Fibroblast of pulmonary artery (primary cell): ENCODE measurements around the gene HBG2.

Experiments
- DNase-seq: peaks from one replicate; pipeline ENCODE4 v3.0.0-alpha.2; 2010; ENCODE audit warnings: low read depth
- H3K4me3 ChIP-seq: replicated peaks from 2 replicates; pipeline ENCODE4 v1.5.1; 2011; ENCODE audit warnings: low read depth, mild to moderate bottlenecking, control low read depth, low read length, moderate library complexity
- TF ChIP-seq, protein P1 (sequence below): IDR thresholded peaks from 2 replicates; pipeline ENCODE4 v1.5.1; 2011; ENCODE audit warnings: mild to moderate bottlenecking, control low read depth, low read length, inconsistent platforms; ENCODE audit errors: missing control alignments

HBG2 gene

DNA sequence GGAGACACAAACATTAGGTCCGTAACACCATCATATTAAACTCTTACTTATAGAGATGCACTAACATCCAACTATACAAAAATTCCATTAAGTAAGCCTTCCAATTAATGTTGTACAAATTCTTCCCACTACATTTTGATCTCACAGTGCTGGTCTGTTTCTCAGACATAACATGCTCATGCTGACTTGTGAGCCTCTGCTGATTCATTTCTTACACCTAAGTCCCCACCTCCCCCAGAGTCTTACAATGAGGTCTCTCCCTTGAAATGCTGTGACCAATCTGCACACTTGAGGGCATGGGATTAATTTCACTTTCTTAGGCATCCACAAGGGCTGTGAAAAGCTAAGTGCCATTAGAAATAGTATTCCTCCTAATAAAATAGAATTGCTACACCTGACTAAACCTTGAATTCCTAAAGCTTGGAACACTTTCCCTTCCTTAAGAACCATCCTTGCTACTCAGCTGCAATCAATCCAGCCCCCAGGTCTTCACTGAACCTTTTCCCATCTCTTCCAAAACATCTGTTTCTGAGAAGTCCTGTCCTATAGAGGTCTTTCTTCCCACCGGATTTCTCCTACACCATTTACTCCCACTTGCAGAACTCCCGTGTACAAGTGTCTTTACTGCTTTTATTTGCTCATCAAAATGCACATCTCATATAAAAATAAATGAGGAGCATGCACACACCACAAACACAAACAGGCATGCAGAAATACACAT, 6.9 kb downstream of the HBG2 start:
- H3K4me3 ChIP-seq, result no peak overlapping the region
- DNase-seq, result no peak
- TF ChIP-seq, protein P1, sequence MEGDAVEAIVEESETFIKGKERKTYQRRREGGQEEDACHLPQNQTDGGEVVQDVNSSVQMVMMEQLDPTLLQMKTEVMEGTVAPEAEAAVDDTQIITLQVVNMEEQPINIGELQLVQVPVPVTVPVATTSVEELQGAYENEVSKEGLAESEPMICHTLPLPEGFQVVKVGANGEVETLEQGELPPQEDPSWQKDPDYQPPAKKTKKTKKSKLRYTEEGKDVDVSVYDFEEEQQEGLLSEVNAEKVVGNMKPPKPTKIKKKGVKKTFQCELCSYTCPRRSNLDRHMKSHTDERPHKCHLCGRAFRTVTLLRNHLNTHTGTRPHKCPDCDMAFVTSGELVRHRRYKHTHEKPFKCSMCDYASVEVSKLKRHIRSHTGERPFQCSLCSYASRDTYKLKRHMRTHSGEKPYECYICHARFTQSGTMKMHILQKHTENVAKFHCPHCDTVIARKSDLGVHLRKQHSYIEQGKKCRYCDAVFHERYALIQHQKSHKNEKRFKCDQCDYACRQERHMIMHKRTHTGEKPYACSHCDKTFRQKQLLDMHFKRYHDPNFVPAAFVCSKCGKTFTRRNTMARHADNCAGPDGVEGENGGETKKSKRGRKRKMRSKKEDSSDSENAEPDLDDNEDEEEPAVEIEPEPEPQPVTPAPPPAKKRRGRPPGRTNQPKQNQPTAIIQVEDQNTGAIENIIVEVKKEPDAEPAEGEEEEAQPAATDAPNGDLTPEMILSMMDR, result no peak

DNA sequence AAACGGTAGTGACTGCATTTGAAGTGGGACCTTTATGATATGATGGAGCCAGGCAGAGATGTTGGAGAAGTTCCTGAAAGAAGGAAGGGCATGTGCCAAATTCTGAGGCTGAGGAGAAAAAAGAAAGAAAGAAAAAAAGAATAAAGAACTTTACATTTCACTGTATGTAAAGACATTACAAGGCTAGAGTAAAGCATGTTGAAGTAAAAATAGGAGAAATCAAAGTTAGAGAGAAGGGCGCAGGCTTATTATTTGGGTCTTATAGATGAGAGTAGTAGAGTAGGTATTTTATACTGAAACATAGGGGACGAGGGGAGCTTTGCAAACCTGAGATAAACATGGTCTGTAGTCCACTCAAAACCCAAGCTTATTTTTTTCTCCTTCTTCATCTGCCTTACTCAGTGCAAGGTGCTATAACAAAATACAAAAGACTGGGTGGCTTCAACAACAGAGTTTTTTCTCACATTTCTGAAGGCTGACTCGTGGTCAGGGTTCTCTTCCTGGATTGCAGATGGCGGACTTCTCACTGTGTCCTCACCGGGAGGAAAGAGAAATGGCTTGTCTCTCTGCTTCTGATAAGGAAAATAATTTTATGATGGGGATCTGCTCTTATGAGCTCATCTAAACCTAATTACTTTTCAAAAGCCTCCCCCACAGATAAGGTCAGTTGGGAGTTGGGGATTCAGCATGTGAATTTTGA, 7.7 kb downstream of the HBG2 start:
- DNase-seq, result no peak
- H3K4me3 ChIP-seq, result no peak overlapping the region
- TF ChIP-seq, protein P1, result no peak

DNA sequence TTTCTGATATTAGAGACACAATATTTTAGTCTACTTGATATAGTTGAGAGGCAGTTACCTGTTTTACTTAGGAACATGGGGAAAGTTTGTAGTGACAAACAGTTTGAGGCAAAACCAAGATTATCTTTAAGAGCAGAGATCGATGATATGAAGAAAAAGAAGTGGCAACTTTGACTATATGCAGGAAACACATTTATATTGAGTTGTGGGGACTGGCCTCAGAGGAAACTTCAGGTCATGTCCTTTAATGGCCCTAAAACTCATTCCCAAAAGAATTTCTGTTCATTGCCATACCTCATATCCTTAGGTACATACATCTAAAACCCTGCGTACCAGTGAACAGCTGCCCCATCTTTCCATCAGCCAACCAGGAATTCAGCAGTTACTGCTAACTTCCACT, 9.4 kb downstream of the HBG2 start:
- no peak overlapping the region for H3K4me3 ChIP-seq
- DNase-seq, result no peak
- TF ChIP-seq, protein P1, result no peak

DNA sequence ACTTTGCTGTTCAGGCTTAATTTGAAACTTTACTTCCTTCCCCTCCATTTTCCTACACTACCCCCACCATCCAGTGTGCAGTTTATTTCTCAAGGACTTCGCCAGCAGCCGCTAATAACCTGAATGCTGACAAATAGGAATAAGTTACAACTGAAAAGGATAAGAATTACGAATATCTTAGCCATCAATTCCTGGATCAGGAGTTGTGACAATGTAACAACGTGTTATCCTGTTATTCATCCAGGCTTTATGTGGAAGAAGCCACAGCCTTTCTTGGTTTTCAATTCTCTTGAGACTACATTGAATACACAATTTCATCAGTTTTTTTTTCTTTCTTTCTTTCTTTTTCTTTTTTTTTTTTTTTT, 10.8 kb downstream of the HBG2 start:
- no peak for DNase-seq
- TF ChIP-seq, protein P1, result no peak
- H3K4me3 ChIP-seq, result no peak overlapping the region

DNA sequence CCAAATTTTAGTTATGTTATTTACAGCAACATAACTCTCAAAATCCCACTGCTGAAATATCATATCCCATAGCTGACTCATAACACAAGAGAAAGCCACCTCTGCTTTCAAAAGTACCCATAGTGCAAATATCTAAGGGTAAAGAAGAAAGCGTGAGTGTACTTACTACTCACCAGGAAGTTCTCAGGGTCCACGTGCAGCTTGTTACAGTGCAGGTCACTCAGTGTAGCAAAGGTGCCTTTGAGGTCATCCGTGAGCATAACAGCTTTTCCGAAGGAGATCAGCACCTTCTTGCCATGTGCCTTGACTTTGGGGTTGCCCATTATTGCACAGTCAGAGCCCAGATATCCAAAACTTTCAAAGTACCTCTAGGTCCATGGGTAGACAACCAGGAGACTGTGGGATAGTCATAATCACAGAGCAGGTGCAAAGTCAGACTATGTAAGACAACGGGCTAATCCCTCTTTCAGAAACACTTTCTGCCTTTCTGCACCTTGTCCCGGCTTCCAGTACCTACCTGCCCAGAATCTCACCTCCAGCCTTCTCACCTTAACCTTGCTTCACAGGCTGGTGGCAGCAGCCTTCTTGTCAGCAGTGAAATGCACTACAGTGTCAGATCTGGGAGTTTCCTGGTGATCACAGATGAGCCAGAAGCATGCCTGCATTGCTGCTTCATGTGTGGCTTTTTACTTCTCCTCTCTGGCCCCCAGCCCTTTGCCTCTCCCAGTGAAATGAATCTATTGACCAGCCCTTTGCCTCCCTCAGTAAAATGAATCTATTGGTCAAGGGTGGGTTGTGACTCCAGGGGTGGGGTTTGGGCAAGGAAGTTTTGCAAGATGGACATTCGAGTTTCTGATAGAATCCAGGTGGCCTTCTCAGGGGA, 11.4 kb downstream of the HBG2 start:
- TF ChIP-seq, protein P1, result no peak
- DNase-seq, result no peak
- no peak overlapping the region for H3K4me3 ChIP-seq

DNA sequence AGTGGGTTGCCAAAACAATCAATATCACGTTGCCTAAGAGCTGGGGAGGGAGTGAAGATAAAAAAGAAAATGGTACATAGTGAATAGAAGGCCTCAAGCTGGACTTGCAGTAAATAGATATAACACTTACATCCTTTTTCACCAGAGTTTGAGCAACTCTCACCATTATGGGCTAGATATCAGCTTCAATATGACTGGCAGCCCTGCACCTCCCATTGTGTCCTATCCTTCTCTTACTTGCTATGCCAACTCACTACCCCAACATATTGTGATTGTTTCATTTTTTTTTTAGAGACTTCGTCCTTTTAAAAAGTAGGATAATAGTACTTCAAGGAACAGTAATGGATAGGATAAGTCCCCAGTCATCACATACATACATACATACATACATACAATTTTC, 12.4 kb downstream of the HBG2 start:
- no peak for DNase-seq
- TF ChIP-seq, protein P1, result no peak
- H3K4me3 ChIP-seq, result no peak overlapping the region
